ENCODE measurements around the gene TXNRD2. TPM values are rescaled to one million over a fixed set of nuclear protein-coding genes. Genes with fewer than 3 reads are reported as not detected.

The TXNRD2 gene
- total RNA-seq, 4 donors from 2014 or later = 34.8 to 40.6 (median 37.8) TPM

- no peak overlapping the region for H3K4me3 ChIP-seq
- 77 to 90% methylated on average over 25 to 29 of the region's 30 CpGs for WGBS, 2 donors
Measured at GRCh38 chr22:19870153-19871022, 71.2 kb downstream of the TXNRD2 start.

DNA sequence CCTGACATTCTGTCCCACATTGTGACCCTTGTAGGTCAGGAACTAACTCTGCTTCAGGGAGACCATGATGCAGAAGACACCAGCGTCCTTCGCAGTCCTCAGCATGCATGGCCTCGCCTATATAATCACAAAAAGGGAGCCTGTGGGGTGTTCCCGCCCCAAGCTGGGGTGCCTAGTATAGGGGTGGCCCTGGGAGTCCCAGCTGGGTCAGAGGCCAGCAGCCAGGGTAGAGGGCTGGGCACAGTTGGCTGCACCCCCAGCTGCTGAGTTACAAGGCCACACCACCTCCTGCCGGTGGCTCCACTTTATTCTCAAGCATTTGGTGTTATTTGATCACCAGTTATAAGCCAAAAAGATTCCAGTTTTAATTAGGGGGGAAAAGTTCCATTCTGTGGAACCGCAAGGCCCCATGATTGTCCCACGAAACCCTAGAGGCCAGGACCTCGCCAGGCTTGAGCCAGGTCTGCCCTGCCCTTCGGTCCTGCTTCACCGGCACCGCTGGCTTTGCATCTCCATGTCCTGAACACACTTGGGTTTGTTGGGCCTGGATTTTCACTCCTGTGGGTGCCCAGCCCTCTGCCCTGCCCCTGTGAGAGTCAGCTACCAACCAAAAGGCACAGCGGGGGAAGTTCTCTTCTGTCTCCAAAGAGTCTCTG, 72.0 kb downstream of the TXNRD2 start:
- Histone ChIP-seq H3K4me3 (no peak overlapping the region), H3K27me3 (no peaks in the 10 kb centered on the region), H3K27ac (peak overlapping the region; percentile 55 to 80 (median 76)), H3K4me1 (peaks cover 0 to 65% (median 19%) of the 10 kb centered on the region in 4 donors), H3K9me3 (no peaks in the 10 kb centered on the region), H3K36me3 (peaks cover 0 to 6% (median 0%) of the 10 kb centered on the region in 3 donors)
- 62 to 81% methylated on average over 8 to 10 of the region's 12 CpGs for WGBS, 2 donors
- TF ChIP-seq, protein P1, sequence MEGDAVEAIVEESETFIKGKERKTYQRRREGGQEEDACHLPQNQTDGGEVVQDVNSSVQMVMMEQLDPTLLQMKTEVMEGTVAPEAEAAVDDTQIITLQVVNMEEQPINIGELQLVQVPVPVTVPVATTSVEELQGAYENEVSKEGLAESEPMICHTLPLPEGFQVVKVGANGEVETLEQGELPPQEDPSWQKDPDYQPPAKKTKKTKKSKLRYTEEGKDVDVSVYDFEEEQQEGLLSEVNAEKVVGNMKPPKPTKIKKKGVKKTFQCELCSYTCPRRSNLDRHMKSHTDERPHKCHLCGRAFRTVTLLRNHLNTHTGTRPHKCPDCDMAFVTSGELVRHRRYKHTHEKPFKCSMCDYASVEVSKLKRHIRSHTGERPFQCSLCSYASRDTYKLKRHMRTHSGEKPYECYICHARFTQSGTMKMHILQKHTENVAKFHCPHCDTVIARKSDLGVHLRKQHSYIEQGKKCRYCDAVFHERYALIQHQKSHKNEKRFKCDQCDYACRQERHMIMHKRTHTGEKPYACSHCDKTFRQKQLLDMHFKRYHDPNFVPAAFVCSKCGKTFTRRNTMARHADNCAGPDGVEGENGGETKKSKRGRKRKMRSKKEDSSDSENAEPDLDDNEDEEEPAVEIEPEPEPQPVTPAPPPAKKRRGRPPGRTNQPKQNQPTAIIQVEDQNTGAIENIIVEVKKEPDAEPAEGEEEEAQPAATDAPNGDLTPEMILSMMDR (IDR thresholded peaks at IDR 0.05) = peak in 1 of 5 experiments; percentile 6
- TF ChIP-seq POLR2A (IDR thresholded peaks at IDR 0.05) (no peak), EP300 (IDR thresholded peaks at IDR 0.05) (no peak)
- DNase-seq (ENCODE audit: low spot score in 2 of 2) = peak in 1 of 2 donors; percentile 10

More at GRCh38 chr22:19870153-19871022, 71.2 kb downstream of the TXNRD2 start:
- Histone ChIP-seq H3K36me3 (peaks cover 0 to 13% (median 0%) of the 10 kb centered on the region in 3 donors), H3K27me3 (no peaks in the 10 kb centered on the region), H3K4me1 (peaks cover 0 to 69% (median 20%) of the 10 kb centered on the region in 4 donors), H3K9me3 (no peaks in the 10 kb centered on the region), H3K27ac (peak overlapping the region; percentile 55 to 80 (median 76))
- TF ChIP-seq EP300 (IDR thresholded peaks at IDR 0.05) = peak in 1 of 2 donors; percentile 15
- TF ChIP-seq, protein P1 (IDR thresholded peaks at IDR 0.05) = no peak
- TF ChIP-seq POLR2A (IDR thresholded peaks at IDR 0.05) = no peak
- peak in 1 of 2 donors; percentile 8 for DNase-seq (ENCODE audit: low spot score in 2 of 2)

DNA sequence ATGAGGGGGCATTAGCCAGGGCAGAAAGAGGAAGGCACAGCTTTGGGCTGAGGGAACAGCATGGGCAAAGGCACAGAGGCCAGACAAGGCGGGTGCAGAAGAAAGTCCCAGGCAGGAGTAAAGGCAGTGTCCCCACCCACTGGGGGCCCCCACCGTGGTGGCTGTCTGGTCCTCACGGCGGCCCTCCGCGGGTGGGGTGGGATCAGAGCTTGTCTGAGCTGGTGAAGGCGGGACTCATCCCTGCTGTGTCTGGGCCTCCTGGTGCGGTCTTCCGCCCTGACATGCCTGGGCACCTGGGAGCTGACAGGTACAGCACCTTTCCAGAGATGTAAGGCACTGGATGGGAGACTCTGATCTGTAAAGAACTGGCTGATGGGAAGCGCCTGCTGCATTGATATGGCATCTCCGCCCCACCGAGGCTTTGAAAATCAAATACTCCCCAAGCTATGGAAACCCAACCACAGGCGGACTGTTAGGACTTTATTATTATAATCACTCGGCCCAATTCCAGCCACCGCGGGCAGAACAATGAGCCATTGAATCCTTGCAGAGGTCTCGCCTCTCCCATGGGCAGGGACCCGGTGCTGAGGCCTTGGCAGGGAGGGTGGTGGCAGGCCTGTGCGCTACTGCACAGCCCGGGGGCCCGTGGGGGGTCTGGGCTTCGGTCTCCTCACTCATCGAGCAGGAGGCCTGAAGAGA, 72.7 kb downstream of the TXNRD2 start:
- no peaks in the 10 kb centered on the region for H3K27me3 ChIP-seq
- no peak overlapping the region for H3K4me3 ChIP-seq
- TF ChIP-seq, protein P1 (IDR thresholded peaks at IDR 0.05) = no peak
- TF ChIP-seq POLR2A (IDR thresholded peaks at IDR 0.05) (no peak), EP300 (IDR thresholded peaks at IDR 0.05) (peak in 1 of 2 donors; percentile 38)
- peak; percentile 47 to 51 for DNase-seq (ENCODE audit: low spot score in 2 of 2)
- H3K36me3 ChIP-seq = no peaks in the 10 kb centered on the region
- peak overlapping the region; percentile 55 to 80 (median 76) for H3K27ac ChIP-seq
- peaks cover 0 to 58% (median 15%) of the 10 kb centered on the region in 4 donors for H3K4me1 ChIP-seq
- 41 to 51% methylated on average over 17 to 20 of the region's 23 CpGs for WGBS, 2 donors
- H3K9me3 ChIP-seq = no peaks in the 10 kb centered on the region

GRCh38 chr22:19868333-19868732, 73.3 kb downstream of the TXNRD2 start:
- no peak overlapping the region for H3K4me3 ChIP-seq
- H3K27ac ChIP-seq = peak overlapping the region in 3 of 4 donors; percentile 55 to 79 (median 76)
- H3K9me3 ChIP-seq = no peaks in the 10 kb centered on the region
- TF ChIP-seq, protein P1 (IDR thresholded peaks at IDR 0.05) = no peak
- TF ChIP-seq POLR2A (IDR thresholded peaks at IDR 0.05) = no peak
- peak in 1 of 2 donors; percentile 4 for DNase-seq (ENCODE audit: low spot score in 2 of 2)
- peaks cover 0 to 52% (median 11%) of the 10 kb centered on the region in 4 donors for H3K4me1 ChIP-seq
- WGBS, 2 donors = 77 to 86% methylated on average over 3 of the region's 3 CpGs
- H3K36me3 ChIP-seq = no peaks in the 10 kb centered on the region
- no peaks in the 10 kb centered on the region for H3K27me3 ChIP-seq

All from tibial nerve (tissue), 4 donors.